GM12878 (cell line): ENCODE results near the gene PRDM16. TPM values are rescaled to one million over a fixed set of nuclear protein-coding genes. Genes with fewer than 3 reads are reported as not detected.

Source experiments
- ATAC-seq: fragments of 200-7000 bp; cut with Tn5 transposase; 3 replicates; pipeline ENCODE4 v1.9.1; 2020; ENCODE audit warnings: mild to moderate bottlenecking, moderate library complexity
- BruUV-seq: library from RNA; stranded (reverse); fragments of 400-500 nt; replicated peaks from 2 replicates; lab custom pipeline; 2021; lab: Mats Ljungman, UMichigan
- CTCF ChIA-PET: fragments of 300-600 bp; sonication (Branson Sonifier 250); formaldehyde crosslinking; extraction: SDS; loops from one replicate; lab custom pipeline; 2021; ENCODE audit warnings: inconsistent platforms; lab: Yijun Ruan, JAX
- POLR2A ChIA-PET: fragments of 350-600 bp; formaldehyde crosslinking; extraction: SDS; loops from one replicate; lab custom pipeline; 2021; ENCODE audit warnings: inconsistent platforms; lab: Charles Lee
- RAD21 ChIA-PET: fragments of 300-600 bp; sonication (Branson Sonifier 250); formaldehyde crosslinking; loops from one replicate; lab custom pipeline; 2023; ENCODE audit warnings: antibody characterized with exemption; ENCODE audit not compliant: unreplicated experiment; lab: Charles Lee
- SMC1A ChIA-PET: fragments of 300-600 bp; sonication (Branson Sonifier 250); formaldehyde crosslinking; loops from one replicate; lab custom pipeline; 2023; ENCODE audit not compliant: unreplicated experiment, uncharacterized antibody; lab: Charles Lee
- DNase-seq: peaks from one replicate; pipeline ENCODE4 v3.0.0-alpha.2; 2011; ENCODE audit warnings: low read depth, low spot score
- FAIRE-seq: peaks from 3 replicates; lab custom pipeline; 2011; peaks lifted over from hg19 to GRCh38; lab: Jason Lieb, UNC
- H2AFZ ChIP-seq: 2 replicates; pipeline ENCODE4 v1.6.0; 2011; ENCODE audit warnings: low read depth, low read length, control low read depth; ENCODE audit not compliant: control insufficient read depth
- H3K27ac ChIP-seq: 2 replicates; pipeline ENCODE4 v1.5.1; 2011; ENCODE audit warnings: control low read depth; ENCODE audit not compliant: control insufficient read depth, insufficient read depth
- H3K27me3 ChIP-seq, 2 experiments: replicated peaks in 1 of 2; 2 replicates each; pipeline versions ENCODE4 v1.6.0 to v1.6.1; 2011; ENCODE audit warnings: low read length in 1 of 2; ENCODE audit not compliant: control insufficient read depth in 2 of 2, insufficient read depth in 2 of 2
- H3K36me3 ChIP-seq, 2 experiments: 2 replicates each; pipeline ENCODE4 v1.5.1; 2011; ENCODE audit warnings: low read length in 1 of 2; ENCODE audit not compliant: control insufficient read depth in 2 of 2, insufficient read depth in 2 of 2
- H3K4me1 ChIP-seq: 2 replicates; pipeline ENCODE4 v1.6.1; 2011; ENCODE audit warnings: mild to moderate bottlenecking, low read length, moderate library complexity, mixed read lengths; ENCODE audit not compliant: control insufficient read depth, insufficient read depth
- H3K4me2 ChIP-seq: 2 replicates; pipeline ENCODE4 v1.6.0; 2011; ENCODE audit warnings: control low read depth; ENCODE audit not compliant: control insufficient read depth, insufficient read depth
- H3K4me3 ChIP-seq: fragments of 200-600 bp; sonication (generic); 2 replicates; pipeline ENCODE4 v1.5.1; 2016
- H3K79me2 ChIP-seq: 2 replicates; pipeline ENCODE4 v1.6.0; 2011; ENCODE audit warnings: low read length; ENCODE audit not compliant: control insufficient read depth, insufficient read depth
- H3K9ac ChIP-seq: 2 replicates; pipeline ENCODE4 v1.8.0; 2011; ENCODE audit warnings: low read length, control low read depth, mixed read lengths; ENCODE audit not compliant: control insufficient read depth, insufficient read depth
- H3K9me3 ChIP-seq: replicated peaks from 3 replicates; pipeline ENCODE4 v1.5.1; 2011; ENCODE audit warnings: mild to moderate bottlenecking, low read length; ENCODE audit not compliant: control insufficient read depth, insufficient read depth
- H4K20me1 ChIP-seq: 2 replicates; pipeline ENCODE4 v1.6.0; 2011; ENCODE audit not compliant: control insufficient read depth, insufficient read depth
- BCLAF1 ChIP-seq: fragments of 450-650 bp; IDR thresholded peaks from 2 replicates; pipeline ENCODE4 v1.6.1; 2017; ENCODE audit warnings: antibody characterized with exemption, mild to moderate bottlenecking, moderate library complexity
- CREM ChIP-seq: IDR thresholded peaks from 2 replicates; pipeline ENCODE4 v1.6.1; 2014; ENCODE audit warnings: antibody characterized with exemption, low read depth
- FOXM1 ChIP-seq: IDR thresholded peaks from 2 replicates; pipeline ENCODE4 v1.6.1; 2012; ENCODE audit warnings: low read depth, mild to moderate bottlenecking, inconsistent platforms, low read length, moderate library complexity
- GATAD2B ChIP-seq: fragments of 450-650 bp; conservative IDR thresholded peaks from 2 replicates; pipeline ENCODE4 v1.6.1; 2017; ENCODE audit warnings: low read depth, mild to moderate bottlenecking, moderate library complexity
- IRF3 ChIP-seq: fragments of 450-650 bp; IDR thresholded peaks from 2 replicates; pipeline ENCODE4 v1.6.1; 2014; ENCODE audit warnings: mild to moderate bottlenecking
- MAX ChIP-seq: IDR thresholded peaks from 2 replicates; pipeline ENCODE4 v1.6.1; 2012; ENCODE audit warnings: low read depth, low read length, improper control_type of control experiment
- MEF2A ChIP-seq: IDR thresholded peaks from 2 replicates; pipeline ENCODE4 v1.6.1; 2011; ENCODE audit warnings: low read depth, mild to moderate bottlenecking, low read length, moderate library complexity; ENCODE audit not compliant: insufficient read depth
- NR2C1 ChIP-seq: fragments of 450-650 bp; IDR thresholded peaks from 2 replicates; pipeline ENCODE4 v1.6.1; 2017; ENCODE audit warnings: antibody characterized with exemption, mild to moderate bottlenecking, moderate library complexity
- RFX5 ChIP-seq: IDR thresholded peaks from 2 replicates; pipeline ENCODE4 v1.6.1; 2011; ENCODE audit warnings: low read depth, low read length, improper control_type of control experiment
- SIX5 ChIP-seq: IDR thresholded peaks from 2 replicates; pipeline ENCODE4 v1.6.1; 2011; ENCODE audit warnings: mild to moderate bottlenecking, low read depth, low read length, moderate library complexity; ENCODE audit not compliant: severe bottlenecking
- ZBTB11 ChIP-seq: fragments of 450-650 bp; formaldehyde crosslinking; IDR thresholded peaks from 2 replicates; pipeline ENCODE4 v1.5.0; 2022; ENCODE audit warnings: mild to moderate bottlenecking, missing genetic modification characterization
- ZNF274 ChIP-seq: IDR thresholded peaks from one replicate; pipeline ENCODE4 v1.8.0; 2011; ENCODE audit not compliant: insufficient read length, insufficient read depth
- ZNF687 ChIP-seq: fragments of 450-650 bp; IDR thresholded peaks from 2 replicates; pipeline ENCODE4 v1.6.1; 2017; ENCODE audit warnings: mild to moderate bottlenecking, moderate library complexity
- WGBS: methylation state at CpG from one replicate; pipeline ENCODE4 v1.1.6; 2016; ENCODE audit warnings: low lambda C conversion rate; ENCODE audit not compliant: insufficient replicate concordance, insufficient coverage; ENCODE audit errors: missing lambda C conversion rate; 5-methylcytosine and 5-hydroxymethylcytosine counted together
- in situ Hi-C: fragments of 300-500 bp; cut with MboI; formaldehyde crosslinking; loops from 9 replicates; pipeline ENCODE4 v1.14.3; 2018; ENCODE audit warnings: mixed read lengths
- intact Hi-C: fragments of 100-400 bp; cut with micrococcal nuclease; formaldehyde crosslinking; loops from one replicate; pipeline ENCODE4 v1.14.2; 2022; ENCODE audit not compliant: unreplicated experiment
- polyA plus RNA-seq, 11 experiments: library from polyadenylated mRNA; depleted of rRNA in 4 of 11; unstranded in 6 of 11; stranded (reverse) in 5 of 11; fragments of >200 nt; fragmentation: Nextera tagmentation in 4 of 11; fragmentation: Illumina TruSeq in 1 of 11; extraction: Ambion mirVana in 4 of 11; extraction: Trizol in 1 of 11; gene quantifications; 1 replicate in 1 of 11; 2 replicates in 10 of 11; pipeline versions ENCODE4 v1.2.1 to v1.2.3, GENCODE V29; 2011 to 2016; ENCODE audit warnings: inconsistent platforms in 2 of 11, missing spikeins in 2 of 11, low read depth in 1 of 11
- total RNA-seq, 4 experiments: library from RNA; depleted of rRNA in 3 of 4; stranded (reverse); fragments of >200 nt in 3 of 4; fragmentation: Illumina TruSeq in 1 of 4; extraction: Trizol in 1 of 4; gene quantifications; 2 replicates each; pipeline versions ENCODE4 v1.2.1 to v1.2.3, GENCODE V29; 2013 to 2021

PRDM16 gene
- total and polyA plus RNA-seq, 10 of the 15 experiments (the other 5 are each of a cell fraction or from before 2014, with no cell fraction given) = 0.03 TPM; not detected in 9

- no peaks in the 10 kb centered on the region for H3K9me3 ChIP-seq
- no peaks in the 10 kb centered on the region for H3K27me3 ChIP-seq
- ATAC-seq = no peak
- in situ Hi-C loops = no loop called here
- H3K27ac ChIP-seq = no peak overlapping the region
- CTCF ChIA-PET = no interaction called here
- no peak for DNase-seq
- H3K79me2 ChIP-seq = no peaks in the 10 kb centered on the region
- no peaks in the 10 kb centered on the region for H3K36me3 ChIP-seq
- RAD21 ChIA-PET = no interaction called here
- no peak overlapping the region for H3K4me3 ChIP-seq
- no TSS peak for BruUV-seq
- no peak for FAIRE-seq
- intact Hi-C loops = no loop called here
- H3K4me2 ChIP-seq = no peak overlapping the region
- SMC1A ChIA-PET = no interaction called here
- H3K9ac ChIP-seq = no peak overlapping the region
- H4K20me1 ChIP-seq = no peaks in the 10 kb centered on the region
- WGBS = 18% methylated on average over 5 of the region's 5 CpGs
- no peaks in the 10 kb centered on the region for H3K4me1 ChIP-seq
- no peak overlapping the region for H2AFZ ChIP-seq
- POLR2A ChIA-PET = no interaction called here
- TF ChIP-seq ZBTB11 (CRISPR knock-in tag) (no peak), MAX (no peak), MEF2A (no peak), GATAD2B (no peak), ZNF687 (no peak), NR2C1 (no peak), IRF3 (no peak), ZNF274 (no peak), RFX5 (no peak), SIX5 (no peak), BCLAF1 (no peak), CREM (no peak), FOXM1 (no peak)
Measured at GRCh38 chr1:3052501-3052900, 16.5 kb upstream of the PRDM16 start.
